AG09319 (cell line): ENCODE results near the gene DDIAS.
"Not testable (repeated sequence)": the region's sequence is repeated elsewhere in the genome, so short reads cannot be mapped to it uniquely, and the experiment has no call there.

Experiments used
- DNase-seq: peaks from one replicate; pipeline ENCODE4 v3.0.0-alpha.2; 2010; ENCODE audit warnings: low read depth; ENCODE audit errors: extremely low read depth
- CTCF ChIP-seq: IDR thresholded peaks from 2 replicates; pipeline ENCODE4 v1.5.1; 2011; ENCODE audit warnings: low read depth, mild to moderate bottlenecking, inconsistent platforms, low read length, moderate library complexity

The DDIAS gene

GRCh38 chr11:82906931-82907330, 5.4 kb downstream of the DDIAS start:
- DNase-seq = no peak
- no peak for TF ChIP-seq CTCF

- no peak for DNase-seq
Measured at GRCh38 chr11:82907371-82907770, 5.8 kb downstream of the DDIAS start.

GRCh38 chr11:82908311-82908710, 6.8 kb downstream of the DDIAS start:
- no peak for TF ChIP-seq CTCF

More at GRCh38 chr11:82907371-82907770, 5.8 kb downstream of the DDIAS start:
- TF ChIP-seq CTCF = no peak

GRCh38 chr11:82909015-82909640, 7.6 kb downstream of the DDIAS start:
- DNase-seq = no peak
- no peak for TF ChIP-seq CTCF

More at GRCh38 chr11:82908311-82908710, 6.8 kb downstream of the DDIAS start:
- DNase-seq = no peak

- not testable (repeated sequence) for DNase-seq
Measured at GRCh38 chr11:82919786-82920185, 18.2 kb downstream of the DDIAS start.

- DNase-seq = not testable (repeated sequence)
Measured at GRCh38 chr11:82920227-82920626, 18.7 kb downstream of the DDIAS start.

GRCh38 chr11:82922396-82923173, 21.0 kb downstream of the DDIAS start:
- not testable (repeated sequence) for DNase-seq

GRCh38 chr11:82924522-82925224, 23.1 kb downstream of the DDIAS start:
- DNase-seq = no peak
- no peak for TF ChIP-seq CTCF
